ENCODE data around the gene ITGB1BP1. TPM values are rescaled to one million over a fixed set of nuclear protein-coding genes. Genes with fewer than 3 reads are reported as not detected.

The ITGB1BP1 gene
- total RNA-seq, 2 experiments from 2014 or later = 54.0 to 102 TPM

DNA sequence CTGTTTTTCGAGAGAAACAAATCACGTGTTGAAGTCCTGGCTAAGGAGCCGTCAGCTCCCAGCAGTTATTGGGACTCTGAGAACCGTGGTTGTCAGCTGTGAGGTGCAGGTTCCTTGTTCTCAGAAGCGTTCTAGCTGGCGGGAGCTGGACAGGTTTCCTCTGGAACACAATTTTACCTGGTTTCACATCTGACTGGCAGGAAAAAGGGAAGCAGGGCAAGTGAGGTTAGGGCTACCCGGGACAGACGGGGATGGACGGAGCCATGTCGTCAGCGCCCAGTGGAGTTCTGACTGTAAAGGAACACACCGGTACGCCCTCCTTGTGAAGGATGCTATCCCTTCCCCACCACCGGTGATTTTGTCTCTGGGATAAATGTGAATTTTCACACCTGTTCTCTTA lies 26.1 kb downstream of the ITGB1BP1 start:
- no peak for DNase-seq (ENCODE audit: low spot score)
- H2AFZ ChIP-seq (ENCODE audit: low read length) = no peak overlapping the region
- TF ChIP-seq, protein P1, sequence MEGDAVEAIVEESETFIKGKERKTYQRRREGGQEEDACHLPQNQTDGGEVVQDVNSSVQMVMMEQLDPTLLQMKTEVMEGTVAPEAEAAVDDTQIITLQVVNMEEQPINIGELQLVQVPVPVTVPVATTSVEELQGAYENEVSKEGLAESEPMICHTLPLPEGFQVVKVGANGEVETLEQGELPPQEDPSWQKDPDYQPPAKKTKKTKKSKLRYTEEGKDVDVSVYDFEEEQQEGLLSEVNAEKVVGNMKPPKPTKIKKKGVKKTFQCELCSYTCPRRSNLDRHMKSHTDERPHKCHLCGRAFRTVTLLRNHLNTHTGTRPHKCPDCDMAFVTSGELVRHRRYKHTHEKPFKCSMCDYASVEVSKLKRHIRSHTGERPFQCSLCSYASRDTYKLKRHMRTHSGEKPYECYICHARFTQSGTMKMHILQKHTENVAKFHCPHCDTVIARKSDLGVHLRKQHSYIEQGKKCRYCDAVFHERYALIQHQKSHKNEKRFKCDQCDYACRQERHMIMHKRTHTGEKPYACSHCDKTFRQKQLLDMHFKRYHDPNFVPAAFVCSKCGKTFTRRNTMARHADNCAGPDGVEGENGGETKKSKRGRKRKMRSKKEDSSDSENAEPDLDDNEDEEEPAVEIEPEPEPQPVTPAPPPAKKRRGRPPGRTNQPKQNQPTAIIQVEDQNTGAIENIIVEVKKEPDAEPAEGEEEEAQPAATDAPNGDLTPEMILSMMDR (conservative IDR thresholded peaks at IDR 0.05; ENCODE audit: low read length) = no peak
- no peak for TF ChIP-seq EZH2phosphoT487 (IDR thresholded peaks at IDR 0.05; ENCODE audit: borderline replicate concordance, low read depth, low read length)
- H3K36me3 ChIP-seq (ENCODE audit: insufficient read depth, low read length) = no peaks in the 10 kb centered on the region
- no peaks in the 10 kb centered on the region for H3K79me2 ChIP-seq (ENCODE audit: insufficient read depth, low read depth, low read length)
- H3K4me1 ChIP-seq (ENCODE audit: insufficient read depth, low read length, poor library complexity, severe bottlenecking) = peaks cover 4% of the 10 kb centered on the region
- no peaks in the 10 kb centered on the region for H3K9me3 ChIP-seq (ENCODE audit: low read length)
- ChIA-PET POLR2A (no interaction called here), CTCF (ENCODE audit: unreplicated experiment) (no interaction called here)
- intact Hi-C loops (cut with micrococcal nuclease; ENCODE audit: unreplicated experiment) = no loop called here
- H3K4me2 ChIP-seq (ENCODE audit: low read length) = no peak overlapping the region
- no peaks in the 10 kb centered on the region for H4K20me1 ChIP-seq (ENCODE audit: insufficient read depth, low read length)
- BruUV-seq (replicated peaks) = no TSS peak
- H3K9me2 ChIP-seq (ENCODE audit: insufficient read depth, low read length) = no peaks in the 10 kb centered on the region
- H3K27ac ChIP-seq (ENCODE audit: low read depth, low read length, poor library complexity, severe bottlenecking) = no peak overlapping the region
- no peak overlapping the region for H3K4me3 ChIP-seq (ENCODE audit: low read depth, low read length, poor library complexity, severe bottlenecking)

DNA sequence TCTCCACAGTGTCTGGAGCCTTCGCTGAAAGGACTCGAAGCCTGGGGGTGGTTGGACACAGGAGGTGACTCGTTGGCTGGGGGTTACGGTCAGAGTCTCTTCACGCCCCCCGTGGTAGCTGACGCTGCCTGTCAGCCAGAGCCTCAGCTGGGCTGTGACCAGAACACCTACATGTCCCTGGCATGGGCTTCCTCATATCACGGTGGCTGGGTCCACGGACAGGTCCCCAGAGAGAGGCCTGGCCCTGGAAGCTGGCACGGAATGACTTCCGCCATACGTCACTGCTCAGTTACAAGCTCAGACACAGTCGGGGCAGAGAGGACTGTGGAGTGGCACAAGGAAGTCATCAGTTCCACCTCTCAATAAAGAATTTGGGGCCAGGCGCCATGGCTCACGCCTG lies 28.5 kb downstream of the ITGB1BP1 start:
- Histone ChIP-seq H3K9me3 (ENCODE audit: low read length) (no peaks in the 10 kb centered on the region), H3K9me2 (ENCODE audit: insufficient read depth, low read length) (no peaks in the 10 kb centered on the region), H3K27ac (ENCODE audit: low read depth, low read length, poor library complexity, severe bottlenecking) (no peak overlapping the region), H3K79me2 (ENCODE audit: insufficient read depth, low read depth, low read length) (no peaks in the 10 kb centered on the region), H3K36me3 (ENCODE audit: insufficient read depth, low read length) (no peaks in the 10 kb centered on the region), H3K4me2 (ENCODE audit: low read length) (no peak overlapping the region), H3K4me3 (ENCODE audit: low read depth, low read length, poor library complexity, severe bottlenecking) (no peak overlapping the region), H3K4me1 (ENCODE audit: insufficient read depth, low read length, poor library complexity, severe bottlenecking) (no peaks in the 10 kb centered on the region), H2AFZ (ENCODE audit: low read length) (no peak overlapping the region), H4K20me1 (ENCODE audit: insufficient read depth, low read length) (no peaks in the 10 kb centered on the region)
- BruUV-seq (replicated peaks) = no TSS peak
- TF ChIP-seq, protein P1 (conservative IDR thresholded peaks at IDR 0.05; ENCODE audit: low read length) = no peak
- no peak for TF ChIP-seq EZH2phosphoT487 (IDR thresholded peaks at IDR 0.05; ENCODE audit: borderline replicate concordance, low read depth, low read length)
- no peak for DNase-seq (ENCODE audit: low spot score)
- ChIA-PET CTCF (ENCODE audit: unreplicated experiment) (interaction anchor here (0.9 kb wide), 1 partner anchor 22 kb away, joined by 4 read pairs; no protein-coding TSS in a partner anchor), POLR2A (no interaction called here)
- intact Hi-C loops (cut with micrococcal nuclease; ENCODE audit: unreplicated experiment) = no loop called here

DNA sequence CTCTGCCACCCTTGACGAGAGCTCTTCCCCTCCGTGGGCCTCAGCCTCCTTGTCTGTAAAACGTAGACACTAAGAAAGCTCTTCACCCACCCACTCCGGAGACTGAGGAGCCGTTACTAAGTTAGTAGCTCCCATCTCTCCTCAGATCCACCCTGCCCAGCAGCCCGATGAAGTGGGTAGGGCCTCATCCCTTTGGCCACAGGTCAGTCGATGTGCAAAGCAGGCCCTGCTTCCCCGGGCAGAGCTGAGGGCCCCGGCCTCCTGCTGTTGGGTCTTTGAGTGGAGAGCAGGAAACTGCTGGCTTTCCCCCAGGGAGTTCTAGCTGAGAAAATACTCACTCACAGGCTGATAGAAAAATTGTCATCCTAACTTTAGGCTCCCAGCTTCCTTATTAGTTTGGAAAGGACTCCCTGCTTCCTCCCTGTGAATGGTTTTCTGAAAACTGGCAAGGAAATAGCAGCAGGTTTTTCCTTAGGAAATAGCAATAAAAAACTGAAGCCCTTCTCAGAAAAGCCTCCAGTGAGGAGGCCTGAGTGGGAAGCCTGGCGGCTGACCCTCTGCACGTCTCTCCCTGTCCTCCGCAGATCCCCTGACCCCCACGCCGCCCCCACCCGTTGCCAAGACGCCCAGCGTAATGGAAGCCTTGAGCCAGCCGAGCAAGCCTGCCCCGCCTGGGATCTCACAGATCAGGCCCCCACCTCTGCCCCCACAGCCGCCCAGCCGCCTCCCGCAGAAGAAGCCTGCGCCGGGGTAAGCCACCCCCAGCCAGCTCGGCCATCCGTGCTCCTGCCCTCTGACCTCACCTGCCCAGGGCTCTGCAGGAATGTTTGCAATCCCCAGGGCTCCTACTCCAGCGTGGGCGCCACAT lies 30.2 kb downstream of the ITGB1BP1 start:
- POLR2A ChIA-PET = interaction anchor here (0.6 kb wide), 1 partner anchor 596 kb away, joined by 3 read pairs; no protein-coding TSS in a partner anchor
- H3K4me3 ChIP-seq (ENCODE audit: low read depth, low read length, poor library complexity, severe bottlenecking) = no peak overlapping the region
- H3K27ac ChIP-seq (ENCODE audit: low read depth, low read length, poor library complexity, severe bottlenecking) = no peak overlapping the region
- TF ChIP-seq, protein P1 (conservative IDR thresholded peaks at IDR 0.05; ENCODE audit: low read length) = no peak
- TF ChIP-seq EZH2phosphoT487 (IDR thresholded peaks at IDR 0.05; ENCODE audit: borderline replicate concordance, low read depth, low read length) = no peak
- H3K9me2 ChIP-seq (ENCODE audit: insufficient read depth, low read length) = no peaks in the 10 kb centered on the region
- no peaks in the 10 kb centered on the region for H3K36me3 ChIP-seq (ENCODE audit: insufficient read depth, low read length)
- CTCF ChIA-PET (ENCODE audit: unreplicated experiment) = interaction anchor here (0.6 kb wide), 1 partner anchor 20 kb away, joined by 3 read pairs; no protein-coding TSS in a partner anchor
- H3K4me2 ChIP-seq (ENCODE audit: low read length) = no peak overlapping the region
- H3K79me2 ChIP-seq (ENCODE audit: insufficient read depth, low read depth, low read length) = no peaks in the 10 kb centered on the region
- no peaks in the 10 kb centered on the region for H4K20me1 ChIP-seq (ENCODE audit: insufficient read depth, low read length)
- H3K9me3 ChIP-seq (ENCODE audit: low read length) = no peaks in the 10 kb centered on the region
- no peaks in the 10 kb centered on the region for H3K4me1 ChIP-seq (ENCODE audit: insufficient read depth, low read length, poor library complexity, severe bottlenecking)
- intact Hi-C loops (cut with micrococcal nuclease; ENCODE audit: unreplicated experiment) = no loop called here
- DNase-seq (ENCODE audit: low spot score) = no peak
- no TSS peak for BruUV-seq (replicated peaks)
- no peak overlapping the region for H2AFZ ChIP-seq (ENCODE audit: low read length)

All from OCI-LY7 (cell line).